Thoracic aorta (tissue), 2 donors: ENCODE measurements around the gene FMN2. TPM values are rescaled to one million over a fixed set of nuclear protein-coding genes. Genes with fewer than 3 reads are reported as not detected.

Experiments used
- ATAC-seq: fragments of 150-250 bp; one replicate; pipeline ENCODE4 v1.8.0; 2017; ENCODE audit warnings: low read depth; ENCODE audit not compliant: insufficient number of reproducible peaks, low FRiP score
- DNase-seq: peaks from one replicate; pipeline ENCODE4 v3.0.0-alpha.2; 2020; ENCODE audit warnings: low spot score
- H3K27ac ChIP-seq, 2 donors: fragments of 200-600 bp; sonication (generic); 1 replicate in 1 of 2; 2 replicates in 1 of 2; pipeline ENCODE4 v1.5.1; 2016; ENCODE audit warnings: mild to moderate bottlenecking in 2 of 2, moderate library complexity in 2 of 2
- H3K27me3 ChIP-seq: fragments of 200-600 bp; sonication (generic); replicated peaks from 2 replicates; pipeline ENCODE4 v1.6.0; 2016; ENCODE audit warnings: mild to moderate bottlenecking; ENCODE audit not compliant: insufficient read depth
- H3K36me3 ChIP-seq: fragments of 200-600 bp; sonication (generic); one replicate; pipeline ENCODE4 v1.5.1; 2016
- H3K4me1 ChIP-seq, 2 donors: fragments of 200-600 bp; sonication (generic); 1 replicate in 1 of 2; 2 replicates in 1 of 2; pipeline versions ENCODE4 v1.5.1 to v1.6.0; 2016; ENCODE audit warnings: low read depth in 2 of 2, mild to moderate bottlenecking in 1 of 2; ENCODE audit not compliant: control insufficient read depth in 1 of 2
- H3K4me3 ChIP-seq: fragments of 200-600 bp; sonication (generic); 2 replicates; pipeline ENCODE4 v1.5.1; 2016; ENCODE audit warnings: mild to moderate bottlenecking
- H3K9me3 ChIP-seq: fragments of 200-600 bp; sonication (generic); 2 replicates; pipeline ENCODE4 v1.5.1; 2016
- total RNA-seq, 2 donors: library from RNA; depleted of rRNA; stranded (reverse); fragments of >200 nt; gene quantifications; one replicate each; pipeline versions ENCODE4 v1.1.0 to v1.2.3, GENCODE V29; 2016
- TF ChIP-seq, protein P1 (sequence below): fragments of 200-600 bp; sonication (generic); IDR thresholded peaks from one replicate; pipeline ENCODE4 v1.5.1; 2019; ENCODE audit warnings: antibody characterized with exemption

FMN2 gene
- total RNA-seq, result under 1 TPM; 0.14 to 0.71 TPM

DNA sequence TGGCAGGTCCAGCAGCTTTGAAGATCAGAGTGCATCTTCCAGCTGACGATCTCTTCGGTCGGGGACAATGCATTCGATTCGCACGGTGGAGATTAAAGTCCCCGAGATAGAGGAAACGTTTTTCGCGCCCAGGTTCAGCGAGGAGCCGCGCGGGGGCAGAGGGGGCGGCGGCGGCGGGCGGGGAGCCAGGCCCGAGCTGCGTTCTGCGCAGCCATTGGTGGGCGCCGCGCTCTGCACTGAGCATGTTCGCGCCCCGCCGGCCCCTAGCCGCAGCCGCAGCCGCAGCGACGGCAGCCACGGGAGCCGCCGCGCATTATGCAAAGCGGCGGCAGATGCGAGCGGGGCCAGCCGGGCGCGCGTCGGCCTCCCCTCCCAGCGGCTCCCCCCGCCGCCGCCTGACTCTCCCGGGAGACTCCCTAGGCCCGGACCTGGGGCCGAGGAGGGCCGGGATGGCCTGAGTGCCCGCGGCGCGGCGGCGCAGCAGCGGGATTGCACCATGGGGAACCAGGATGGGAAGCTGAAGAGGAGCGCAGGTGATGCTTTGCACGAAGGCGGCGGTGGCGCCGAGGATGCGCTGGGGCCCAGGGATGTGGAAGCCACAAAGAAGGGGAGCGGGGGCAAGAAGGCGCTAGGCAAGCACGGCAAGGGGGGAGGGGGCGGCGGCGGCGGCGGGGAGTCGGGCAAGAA is at the start of gene FMN2:
Gene FMN2, plus strand, starts transcription at position 270 of the 687 bp plus-strand sequence. Its CDS starts 227 bp downstream, at position 497.
- Histone ChIP-seq H3K9me3 (no peaks in the 10 kb centered on the region), H3K4me1 (peaks cover 0 to 22% of the 10 kb centered on the region in 2 donors), H3K27me3 (no peaks in the 10 kb centered on the region), H3K4me3 (peak within 1 kb of the TSS; percentile 60), H3K36me3 (no peaks in the 10 kb centered on the region), H3K27ac (no peak within 1 kb of the TSS)
- TF ChIP-seq, protein P1, sequence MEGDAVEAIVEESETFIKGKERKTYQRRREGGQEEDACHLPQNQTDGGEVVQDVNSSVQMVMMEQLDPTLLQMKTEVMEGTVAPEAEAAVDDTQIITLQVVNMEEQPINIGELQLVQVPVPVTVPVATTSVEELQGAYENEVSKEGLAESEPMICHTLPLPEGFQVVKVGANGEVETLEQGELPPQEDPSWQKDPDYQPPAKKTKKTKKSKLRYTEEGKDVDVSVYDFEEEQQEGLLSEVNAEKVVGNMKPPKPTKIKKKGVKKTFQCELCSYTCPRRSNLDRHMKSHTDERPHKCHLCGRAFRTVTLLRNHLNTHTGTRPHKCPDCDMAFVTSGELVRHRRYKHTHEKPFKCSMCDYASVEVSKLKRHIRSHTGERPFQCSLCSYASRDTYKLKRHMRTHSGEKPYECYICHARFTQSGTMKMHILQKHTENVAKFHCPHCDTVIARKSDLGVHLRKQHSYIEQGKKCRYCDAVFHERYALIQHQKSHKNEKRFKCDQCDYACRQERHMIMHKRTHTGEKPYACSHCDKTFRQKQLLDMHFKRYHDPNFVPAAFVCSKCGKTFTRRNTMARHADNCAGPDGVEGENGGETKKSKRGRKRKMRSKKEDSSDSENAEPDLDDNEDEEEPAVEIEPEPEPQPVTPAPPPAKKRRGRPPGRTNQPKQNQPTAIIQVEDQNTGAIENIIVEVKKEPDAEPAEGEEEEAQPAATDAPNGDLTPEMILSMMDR, result no peak
- DNase-seq (no peak), ATAC-seq (no peak)

DNA sequence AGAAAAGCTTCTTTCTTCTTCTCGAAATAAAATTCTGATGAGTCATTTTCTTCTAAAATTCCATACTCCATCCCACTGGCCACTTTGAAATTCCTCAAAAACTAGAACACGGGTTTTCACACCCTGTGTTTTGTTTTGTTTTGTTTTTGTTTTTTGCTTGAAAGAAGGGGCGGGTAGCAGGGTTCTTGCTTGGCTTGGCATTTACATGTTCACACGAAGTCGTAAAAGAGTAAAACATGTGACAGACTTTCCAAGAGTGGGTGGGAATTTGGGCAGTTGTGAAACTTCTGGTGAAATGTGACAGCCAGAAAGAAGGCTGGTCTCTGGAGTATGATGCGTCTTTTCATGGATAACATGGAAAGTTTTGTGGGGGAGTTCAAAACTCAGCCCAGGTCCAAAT is 47.1 kb upstream of the FMN2 start:
- Histone ChIP-seq H3K4me3 (no peak overlapping the region), H3K27ac (no peak overlapping the region), H3K36me3 (no peaks in the 10 kb centered on the region), H3K27me3 (no peaks in the 10 kb centered on the region), H3K4me1 (no peaks in the 10 kb centered on the region), H3K9me3 (no peaks in the 10 kb centered on the region)
- TF ChIP-seq, protein P1, result no peak
- no peak for ATAC-seq
- DNase-seq, result no peak

DNA sequence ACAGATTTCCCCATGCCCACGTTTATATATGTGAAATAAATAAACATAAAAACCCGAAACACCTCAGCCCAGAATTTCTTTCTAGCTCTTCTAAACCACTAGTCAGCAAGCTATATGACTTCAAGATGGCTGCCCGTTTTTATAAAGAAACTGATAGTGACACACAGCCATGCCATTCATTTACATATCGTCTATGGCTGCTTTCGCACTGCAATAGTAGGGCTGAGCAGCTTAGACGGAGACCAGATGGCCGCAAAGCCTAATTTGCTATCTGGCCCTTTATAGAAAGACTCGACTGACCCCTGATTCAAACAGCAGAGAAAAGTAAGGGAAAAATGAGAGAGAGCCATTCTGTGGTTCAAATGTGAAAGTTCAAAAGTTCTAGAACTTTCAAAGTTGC is 45.7 kb upstream of the FMN2 start:
- Histone ChIP-seq H3K27ac (no peak overlapping the region), H3K4me3 (no peak overlapping the region), H3K9me3 (no peaks in the 10 kb centered on the region), H3K4me1 (no peaks in the 10 kb centered on the region), H3K27me3 (no peaks in the 10 kb centered on the region), H3K36me3 (no peaks in the 10 kb centered on the region)
- TF ChIP-seq, protein P1, result no peak
- ATAC-seq (no peak), DNase-seq (no peak)

DNA sequence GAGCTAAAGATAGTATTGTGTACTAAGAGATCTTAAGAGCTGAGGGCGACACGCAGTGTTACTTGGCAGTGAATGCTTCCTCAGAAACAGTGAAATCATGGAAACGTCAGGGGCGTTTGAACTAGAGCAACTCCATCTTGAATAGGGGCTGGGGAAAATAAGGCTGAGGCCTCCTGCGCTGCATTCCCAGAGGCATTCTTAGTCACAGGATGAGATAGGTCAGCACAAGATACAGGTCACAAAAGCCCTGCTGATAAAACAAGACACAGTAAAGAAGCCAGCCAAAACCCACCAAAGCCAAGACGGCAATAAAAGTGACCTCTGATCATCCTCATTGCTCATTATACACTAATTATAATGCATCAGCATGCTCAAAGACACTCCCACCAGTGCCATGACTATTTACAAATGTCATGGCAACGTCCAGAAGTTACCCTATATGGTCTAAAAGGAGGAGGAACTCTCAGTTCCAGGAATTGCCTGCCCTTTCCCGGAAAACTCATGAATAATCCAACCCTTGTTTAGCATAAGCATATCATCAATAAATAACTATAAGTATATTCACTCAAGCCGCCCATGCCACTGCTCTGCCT is 37.5 kb upstream of the FMN2 start:
- no peak for ATAC-seq
- no peak overlapping the region for H3K4me3 ChIP-seq
- H3K36me3 ChIP-seq, result no peaks in the 10 kb centered on the region
- TF ChIP-seq, protein P1, result no peak
- no peaks in the 10 kb centered on the region for H3K4me1 ChIP-seq
- H3K27me3 ChIP-seq, result no peaks in the 10 kb centered on the region
- H3K9me3 ChIP-seq, result no peaks in the 10 kb centered on the region
- no peak overlapping the region for H3K27ac ChIP-seq
- DNase-seq, result no peak

DNA sequence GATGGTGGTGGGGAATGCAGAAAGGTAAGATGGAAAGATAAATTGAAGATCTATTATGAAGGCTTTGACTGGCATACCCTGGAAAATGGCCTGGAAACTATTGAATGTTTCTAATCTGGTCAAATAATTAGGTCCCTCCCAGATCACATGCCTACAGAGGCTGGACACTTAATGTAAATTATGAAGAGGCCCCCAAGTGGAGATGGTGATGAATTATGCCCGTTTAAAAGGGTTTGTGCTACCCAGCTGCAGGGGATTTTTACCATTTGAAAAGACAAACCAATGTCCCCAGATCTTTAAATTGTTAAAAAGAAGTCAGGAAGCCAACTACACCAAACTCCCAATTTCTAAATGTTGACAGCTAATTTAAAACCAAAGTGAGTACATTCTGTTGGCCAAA is 35.7 kb upstream of the FMN2 start:
- no peaks in the 10 kb centered on the region for H3K4me1 ChIP-seq
- H3K36me3 ChIP-seq, result no peaks in the 10 kb centered on the region
- DNase-seq (no peak), ATAC-seq (no peak)
- TF ChIP-seq, protein P1, result no peak
- H3K27ac ChIP-seq, result no peak overlapping the region
- H3K4me3 ChIP-seq, result no peak overlapping the region
- H3K27me3 ChIP-seq, result no peaks in the 10 kb centered on the region
- no peaks in the 10 kb centered on the region for H3K9me3 ChIP-seq
